Adrenal gland (tissue), 5 donors: ENCODE data around the gene PTCRA.

Source experiments
- CTCF ChIP-seq, 6 experiments: fragments of 450-650 bp in 4 of 6; fragments of 200-600 bp in 2 of 6; sonication (generic) in 1 of 6; IDR thresholded peaks; 1 replicate in 5 of 6; 2 replicates in 1 of 6; pipeline versions ENCODE4 v1.5.1 to v1.8.0; 2016 to 2021; ENCODE audit warnings: antibody characterized with exemption in 6 of 6, mild to moderate bottlenecking in 2 of 6, moderate library complexity in 1 of 6
- POLR2A ChIP-seq, 2 donors: fragments of 450-650 bp; IDR thresholded peaks; one replicate each; pipeline ENCODE4 v1.6.1; 2017; ENCODE audit warnings: antibody characterized with exemption in 2 of 2, mild to moderate bottlenecking in 2 of 2, moderate library complexity in 1 of 2
- donor health status: DM: no; HTN: no; CAD: no.

GRCh38 chr6:42974919-42975505, 59.2 kb downstream of the PTCRA start:
- TF ChIP-seq CTCF (IDR thresholded peaks at IDR 0.05) (no peak), POLR2A (IDR thresholded peaks at IDR 0.05) (no peak)
